ENCODE results near the gene MPND. TPM values are rescaled to one million over a fixed set of nuclear protein-coding genes. Genes with fewer than 3 reads are reported as not detected.

MPND gene
- total and polyA plus RNA-seq, 10 of the 15 experiments (the other 5 are each of a cell fraction or from before 2014, with no cell fraction given), result 0.79 to 18.3 (median 6.0) TPM

DNA sequence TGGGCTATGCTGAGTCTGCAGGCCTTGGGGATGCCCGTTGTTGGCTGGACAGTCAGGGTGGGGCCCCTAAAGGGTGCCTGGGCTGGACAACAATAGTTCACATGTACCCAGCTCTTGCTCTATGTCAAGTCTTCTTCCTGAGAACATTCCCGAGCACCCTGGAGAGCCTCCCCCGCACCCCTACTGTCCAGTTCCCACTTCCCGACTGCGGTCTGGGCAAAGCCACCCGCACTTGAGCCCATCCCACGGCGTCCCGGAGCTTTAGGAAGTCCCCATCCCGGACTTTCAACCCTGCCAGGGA lies 1.1 kb upstream of the MPND start:
- FAIRE-seq (no peak), ATAC-seq (no peak), DNase-seq (ENCODE audit: low read depth, low spot score) (no peak)
- Histone ChIP-seq H3K4me2 (ENCODE audit: control insufficient read depth, insufficient read depth) (peak overlapping the region; percentile 98), H3K79me2 (ENCODE audit: control insufficient read depth, insufficient read depth, low read length) (peaks cover 3% of the 10 kb centered on the region), H2AFZ (ENCODE audit: control insufficient read depth, low read depth, low read length) (peak overlapping the region; percentile 61), H3K27ac (ENCODE audit: control insufficient read depth, insufficient read depth) (peak overlapping the region; percentile 70), H3K27me3 (replicated peaks in 1 of 2; ENCODE audit: control insufficient read depth in 2 of 2, insufficient read depth in 2 of 2, low read length in 1 of 2) (no peaks in the 10 kb centered on the region), H4K20me1 (ENCODE audit: control insufficient read depth, insufficient read depth) (no peaks in the 10 kb centered on the region), H3K9me3 (replicated peaks; ENCODE audit: control insufficient read depth, insufficient read depth, low read length) (no peaks in the 10 kb centered on the region), H3K4me3 (peak overlapping the region; percentile 79), H3K36me3 (ENCODE audit: control insufficient read depth in 2 of 2, insufficient read depth in 2 of 2, low read length in 1 of 2) (no peaks in the 10 kb centered on the region), H3K4me1 (ENCODE audit: control insufficient read depth, insufficient read depth, low read length) (peaks cover 12% of the 10 kb centered on the region), H3K9ac (ENCODE audit: control insufficient read depth, insufficient read depth, low read length) (peak overlapping the region; percentile 60)
- ChIA-PET SMC1A (ENCODE audit: uncharacterized antibody, unreplicated experiment) (interaction anchor here (0.6 to 2.1 kb wide), 4 partner anchors 17 to 1681 kb away, joined by 3 to 13 read pairs (median 4); partner anchors contain the start of genes CHAF1A, SH3GL1 and YJU2), CTCF (interaction anchor here (0.5 to 3.4 kb wide), 17 partner anchors 11 to 1030 kb away, joined by 3 to 58 read pairs (median 3); partner anchors contain the start of genes CHAF1A, PIAS4 and SH3GL1), POLR2A (interaction anchor here (0.8 to 2.7 kb wide), 23 partner anchors 9 to 580 kb away, joined by 3 to 22 read pairs (median 5); partner anchors contain the start of genes CHAF1A, EBI3, MRPL54 and YJU2), RAD21 (ENCODE audit: unreplicated experiment) (interaction anchor here (0.6 to 2.3 kb wide), 13 partner anchors 10 to 449 kb away, joined by 3 to 15 read pairs (median 7); partner anchors contain the start of genes CHAF1A, EBI3 and FEM1A)
- intact Hi-C loops (cut with micrococcal nuclease; ENCODE audit: unreplicated experiment), result no loop called here
- TSS peak; percentile 98 for BruUV-seq (replicated peaks)
- WGBS (ENCODE audit: insufficient coverage, insufficient replicate concordance, low lambda C conversion rate, missing lambda C conversion rate), result 27% methylated on average over 10 of the region's 10 CpGs
- in situ Hi-C loops (cut with MboI), result no loop called here
- TF ChIP-seq NR2F1 (conservative IDR thresholded peaks at IDR 0.05) (no peak), NR2C2 (IDR thresholded peaks at IDR 0.05; ENCODE audit: borderline replicate concordance, control insufficient read depth, insufficient read length, low read depth) (no peak), KAT2A (conservative IDR thresholded peaks at IDR 0.05; ENCODE audit: control insufficient read depth, low read depth, low read length) (no peak), LARP7 (IDR thresholded peaks at IDR 0.05) (peak; percentile 71), RB1 (IDR thresholded peaks at IDR 0.05; ENCODE audit: borderline replicate concordance) (0 out of 2 replicates have a peak, but pooled peaks have one; percentile 46), RUNX3 (IDR thresholded peaks at IDR 0.05; ENCODE audit: low read length) (peak; percentile 24; the same call in 1 of the 2 replicates), ZNF622 (IDR thresholded peaks at IDR 0.05) (no peak), DPF2 (IDR thresholded peaks at IDR 0.05) (peak; percentile 30; the same call in 1 of the 2 replicates), SPI1 (IDR thresholded peaks at IDR 0.05; ENCODE audit: borderline replicate concordance, insufficient read depth, low read depth, low read length) (0 out of 2 replicates have a peak, but pooled peaks have one; percentile 20), EED (IDR thresholded peaks at IDR 0.05; ENCODE audit: low read depth) (peak; percentile 47; the same call in 1 of the 2 replicates), GATAD2B (conservative IDR thresholded peaks at IDR 0.05; ENCODE audit: low read depth) (peak; percentile 39; the same call in 1 of the 2 replicates)
- TF ChIP-seq, protein P1, sequence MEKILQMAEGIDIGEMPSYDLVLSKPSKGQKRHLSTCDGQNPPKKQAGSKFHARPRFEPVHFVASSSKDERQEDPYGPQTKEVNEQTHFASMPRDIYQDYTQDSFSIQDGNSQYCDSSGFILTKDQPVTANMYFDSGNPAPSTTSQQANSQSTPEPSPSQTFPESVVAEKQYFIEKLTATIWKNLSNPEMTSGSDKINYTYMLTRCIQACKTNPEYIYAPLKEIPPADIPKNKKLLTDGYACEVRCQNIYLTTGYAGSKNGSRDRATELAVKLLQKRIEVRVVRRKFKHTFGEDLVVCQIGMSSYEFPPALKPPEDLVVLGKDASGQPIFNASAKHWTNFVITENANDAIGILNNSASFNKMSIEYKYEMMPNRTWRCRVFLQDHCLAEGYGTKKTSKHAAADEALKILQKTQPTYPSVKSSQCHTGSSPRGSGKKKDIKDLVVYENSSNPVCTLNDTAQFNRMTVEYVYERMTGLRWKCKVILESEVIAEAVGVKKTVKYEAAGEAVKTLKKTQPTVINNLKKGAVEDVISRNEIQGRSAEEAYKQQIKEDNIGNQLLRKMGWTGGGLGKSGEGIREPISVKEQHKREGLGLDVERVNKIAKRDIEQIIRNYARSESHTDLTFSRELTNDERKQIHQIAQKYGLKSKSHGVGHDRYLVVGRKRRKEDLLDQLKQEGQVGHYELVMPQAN (conservative IDR thresholded peaks at IDR 0.05), result 0 out of 2 replicates have a peak, but pooled peaks have one; percentile 34
- TF ChIP-seq, protein P2, sequence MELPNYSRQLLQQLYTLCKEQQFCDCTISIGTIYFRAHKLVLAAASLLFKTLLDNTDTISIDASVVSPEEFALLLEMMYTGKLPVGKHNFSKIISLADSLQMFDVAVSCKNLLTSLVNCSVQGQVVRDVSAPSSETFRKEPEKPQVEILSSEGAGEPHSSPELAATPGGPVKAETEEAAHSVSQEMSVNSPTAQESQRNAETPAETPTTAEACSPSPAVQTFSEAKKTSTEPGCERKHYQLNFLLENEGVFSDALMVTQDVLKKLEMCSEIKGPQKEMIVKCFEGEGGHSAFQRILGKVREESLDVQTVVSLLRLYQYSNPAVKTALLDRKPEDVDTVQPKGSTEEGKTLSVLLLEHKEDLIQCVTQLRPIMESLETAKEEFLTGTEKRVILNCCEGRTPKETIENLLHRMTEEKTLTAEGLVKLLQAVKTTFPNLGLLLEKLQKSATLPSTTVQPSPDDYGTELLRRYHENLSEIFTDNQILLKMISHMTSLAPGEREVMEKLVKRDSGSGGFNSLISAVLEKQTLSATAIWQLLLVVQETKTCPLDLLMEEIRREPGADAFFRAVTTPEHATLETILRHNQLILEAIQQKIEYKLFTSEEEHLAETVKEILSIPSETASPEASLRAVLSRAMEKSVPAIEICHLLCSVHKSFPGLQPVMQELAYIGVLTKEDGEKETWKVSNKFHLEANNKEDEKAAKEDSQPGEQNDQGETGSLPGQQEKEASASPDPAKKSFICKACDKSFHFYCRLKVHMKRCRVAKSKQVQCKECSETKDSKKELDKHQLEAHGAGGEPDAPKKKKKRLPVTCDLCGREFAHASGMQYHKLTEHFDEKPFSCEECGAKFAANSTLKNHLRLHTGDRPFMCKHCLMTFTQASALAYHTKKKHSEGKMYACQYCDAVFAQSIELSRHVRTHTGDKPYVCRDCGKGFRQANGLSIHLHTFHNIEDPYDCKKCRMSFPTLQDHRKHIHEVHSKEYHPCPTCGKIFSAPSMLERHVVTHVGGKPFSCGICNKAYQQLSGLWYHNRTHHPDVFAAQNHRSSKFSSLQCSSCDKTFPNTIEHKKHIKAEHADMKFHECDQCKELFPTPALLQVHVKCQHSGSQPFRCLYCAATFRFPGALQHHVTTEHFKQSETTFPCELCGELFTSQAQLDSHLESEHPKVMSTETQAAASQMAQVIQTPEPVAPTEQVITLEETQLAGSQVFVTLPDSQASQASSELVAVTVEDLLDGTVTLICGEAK (IDR thresholded peaks at IDR 0.05; ENCODE audit: borderline replicate concordance), result peak; percentile 39; the same call in 1 of the 2 replicates
- TF ChIP-seq, protein P3, sequence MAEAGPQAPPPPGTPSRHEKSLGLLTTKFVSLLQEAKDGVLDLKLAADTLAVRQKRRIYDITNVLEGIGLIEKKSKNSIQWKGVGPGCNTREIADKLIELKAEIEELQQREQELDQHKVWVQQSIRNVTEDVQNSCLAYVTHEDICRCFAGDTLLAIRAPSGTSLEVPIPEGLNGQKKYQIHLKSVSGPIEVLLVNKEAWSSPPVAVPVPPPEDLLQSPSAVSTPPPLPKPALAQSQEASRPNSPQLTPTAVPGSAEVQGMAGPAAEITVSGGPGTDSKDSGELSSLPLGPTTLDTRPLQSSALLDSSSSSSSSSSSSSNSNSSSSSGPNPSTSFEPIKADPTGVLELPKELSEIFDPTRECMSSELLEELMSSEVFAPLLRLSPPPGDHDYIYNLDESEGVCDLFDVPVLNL (IDR thresholded peaks at IDR 0.05; ENCODE audit: low read depth, low read length), result no peak
- TF ChIP-seq, protein P4, sequence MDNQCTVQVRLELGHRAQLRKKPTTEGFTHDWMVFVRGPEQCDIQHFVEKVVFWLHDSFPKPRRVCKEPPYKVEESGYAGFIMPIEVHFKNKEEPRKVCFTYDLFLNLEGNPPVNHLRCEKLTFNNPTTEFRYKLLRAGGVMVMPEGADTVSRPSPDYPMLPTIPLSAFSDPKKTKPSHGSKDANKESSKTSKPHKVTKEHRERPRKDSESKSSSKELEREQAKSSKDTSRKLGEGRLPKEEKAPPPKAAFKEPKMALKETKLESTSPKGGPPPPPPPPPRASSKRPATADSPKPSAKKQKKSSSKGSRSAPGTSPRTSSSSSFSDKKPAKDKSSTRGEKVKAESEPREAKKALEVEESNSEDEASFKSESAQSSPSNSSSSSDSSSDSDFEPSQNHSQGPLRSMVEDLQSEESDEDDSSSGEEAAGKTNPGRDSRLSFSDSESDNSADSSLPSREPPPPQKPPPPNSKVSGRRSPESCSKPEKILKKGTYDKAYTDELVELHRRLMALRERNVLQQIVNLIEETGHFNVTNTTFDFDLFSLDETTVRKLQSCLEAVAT (IDR thresholded peaks at IDR 0.05), result peak; percentile 95

All from GM12878 (cell line).